Right renal cortex interstitium (tissue), 3 donors: ENCODE data around the gene CDH6. TPM values are rescaled to one million over a fixed set of nuclear protein-coding genes. Genes with fewer than 3 reads are reported as not detected.

Source experiments
- DNase-seq, 3 donors: peaks; one replicate each; pipeline ENCODE4 v3.0.0-alpha.2; 2013; ENCODE audit warnings: low read depth in 3 of 3, low spot score in 2 of 3
- polyA plus RNA-seq, 3 donors: library from polyadenylated mRNA; unstranded; fragments of 120-200 nt; gene quantifications; one replicate each; pipeline ENCODE4 v1.2.1, GENCODE V29; 2013; ENCODE audit not compliant: insufficient read length in 3 of 3

Gene CDH6
- polyA plus RNA-seq, 3 donors = 61.1 to 66.1 (median 63.4) TPM

DNA sequence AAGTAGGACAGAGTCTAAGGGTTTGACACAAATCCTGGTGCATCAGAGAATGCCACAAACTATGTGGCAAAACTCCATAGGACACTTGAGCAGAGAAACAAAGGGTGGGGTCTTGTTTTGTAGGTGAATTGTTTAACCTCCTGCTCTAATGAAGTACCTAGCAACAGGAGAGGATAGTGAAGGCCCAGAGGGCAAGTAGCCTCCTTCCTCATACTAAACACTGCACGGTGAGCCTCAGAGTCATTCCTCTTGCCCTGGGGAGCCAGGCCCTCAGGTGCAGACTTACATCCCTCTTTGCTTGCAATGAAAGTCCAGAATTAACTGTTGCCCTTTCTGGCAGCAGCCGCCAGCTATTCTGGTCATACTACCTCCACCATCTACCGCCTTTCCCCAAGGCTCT is 172.3 kb downstream of the CDH6 start:
- DNase-seq = no peak

DNA sequence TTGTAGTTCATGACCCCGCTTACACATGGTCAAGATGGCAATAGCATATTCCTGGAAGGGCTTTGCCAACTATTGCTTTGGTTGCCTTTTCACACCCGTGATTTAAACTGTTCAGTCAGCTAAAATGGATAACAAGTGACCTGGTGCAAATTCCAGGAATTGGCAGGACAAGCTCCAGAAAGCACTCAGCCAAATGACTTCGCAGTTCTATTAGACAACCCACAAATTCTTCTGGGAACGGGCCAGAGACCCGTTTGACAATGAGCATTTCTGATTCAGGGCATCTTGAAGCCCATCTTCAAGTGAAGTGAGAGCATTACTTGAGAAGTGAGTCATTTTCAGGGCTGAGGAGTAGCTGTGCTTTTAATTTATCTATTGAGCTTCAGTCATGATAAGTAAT is 173.5 kb downstream of the CDH6 start:
- no peak for DNase-seq

DNA sequence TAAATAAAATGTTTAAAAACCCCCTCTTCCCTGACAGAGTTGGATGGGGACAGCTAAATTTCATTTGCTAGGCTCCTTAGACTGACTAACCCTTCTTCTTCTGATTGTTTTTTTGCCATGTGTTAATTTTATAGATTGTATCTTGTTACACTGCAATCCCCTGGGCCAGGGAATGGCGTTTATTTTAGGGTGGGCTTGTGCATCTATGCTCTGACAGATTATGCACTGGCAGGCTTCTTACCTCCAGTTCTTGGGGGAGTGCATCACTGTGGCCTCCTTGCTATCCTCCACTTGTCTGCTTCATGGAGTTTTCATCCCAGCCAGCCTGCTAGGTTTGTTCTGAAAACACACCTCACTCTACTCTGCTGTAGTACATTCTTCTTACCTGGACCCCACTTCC is 178.6 kb downstream of the CDH6 start:
- no peak for DNase-seq

DNA sequence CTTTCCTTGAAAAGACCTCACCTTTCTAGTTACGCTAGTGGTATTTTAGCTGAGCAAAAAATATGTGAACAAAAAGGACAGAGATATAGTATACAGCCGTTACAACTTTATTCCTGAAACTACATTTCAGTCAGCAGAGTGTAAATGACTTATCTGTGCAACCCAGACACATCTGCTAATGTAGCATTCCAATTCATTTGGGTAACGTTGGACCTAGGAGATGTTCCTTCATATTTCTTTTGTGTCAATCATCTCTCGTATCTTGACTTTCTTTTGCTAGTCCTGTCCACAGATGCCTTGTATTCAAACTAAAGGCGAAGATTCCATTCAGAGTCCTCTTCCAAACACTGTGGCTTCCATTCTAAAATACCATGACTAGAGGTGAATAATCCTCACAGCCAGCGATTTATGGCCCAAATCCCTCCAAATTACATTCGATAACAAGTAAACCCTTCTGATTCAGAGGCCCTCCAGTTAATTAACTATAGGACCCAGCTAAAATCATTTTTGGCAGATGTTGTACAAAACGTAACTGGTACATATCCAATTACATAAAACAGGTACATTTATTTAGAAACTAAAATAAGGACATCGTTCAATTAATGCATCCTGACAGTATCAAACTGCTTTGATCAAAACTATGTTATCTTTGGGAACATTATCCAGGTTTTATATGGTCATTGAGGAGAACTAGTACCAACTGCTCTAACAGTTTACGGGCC is 182.7 kb downstream of the CDH6 start:
- DNase-seq = no peak

DNA sequence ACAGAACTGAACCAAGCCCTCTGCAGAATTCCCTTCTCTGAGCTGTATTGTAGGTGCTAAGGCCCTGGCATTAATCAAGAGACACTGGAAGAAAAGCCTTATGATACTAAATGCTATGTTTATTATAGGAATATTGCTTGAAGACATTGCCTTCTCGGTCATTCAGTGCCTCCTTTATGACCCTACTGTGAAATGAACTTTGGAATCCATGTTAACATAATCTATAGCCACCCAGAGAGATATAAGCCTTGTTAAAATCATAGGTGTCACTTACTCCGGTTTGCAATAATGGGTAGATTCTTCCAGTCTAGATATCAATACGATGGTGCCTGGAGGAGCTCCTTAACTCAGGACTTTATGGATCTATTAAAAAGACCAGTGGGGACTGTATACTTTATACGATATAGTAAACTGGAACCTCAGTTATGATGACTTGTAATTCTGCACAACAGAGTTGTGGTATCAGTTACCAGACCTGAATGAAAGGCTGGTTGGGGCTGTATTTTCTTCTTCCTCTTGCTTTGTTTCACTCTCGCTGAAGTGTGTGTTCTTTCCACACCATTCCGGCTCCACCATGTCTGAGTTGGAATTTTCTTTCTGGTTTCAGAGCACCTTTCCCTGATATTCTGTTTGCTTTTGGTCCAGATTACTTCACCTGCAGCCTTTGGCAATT is 183.9 kb downstream of the CDH6 start:
- no peak for DNase-seq

DNA sequence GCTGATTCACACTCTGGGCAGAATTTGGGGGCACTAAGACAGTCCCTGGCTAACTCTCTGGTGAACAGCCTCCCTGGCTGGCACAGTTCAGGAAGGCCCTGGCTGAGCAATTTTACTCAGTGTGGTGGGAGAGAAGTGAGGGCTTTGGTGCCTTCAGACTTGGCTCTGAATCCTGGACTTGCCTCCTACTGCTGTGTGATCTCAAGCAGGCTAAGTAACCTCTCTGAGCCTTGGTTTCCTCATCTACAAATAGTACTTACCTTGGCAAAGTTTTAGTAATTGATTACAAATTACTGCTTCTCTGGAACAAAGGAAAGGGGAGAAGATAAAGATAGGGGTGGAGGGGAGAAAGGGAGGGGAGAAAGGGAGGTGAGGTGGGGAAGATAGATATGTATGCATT is 184.7 kb downstream of the CDH6 start:
- DNase-seq = no peak
